Measurements from ENCODE around the gene GPD2.

The GPD2 gene

DNA sequence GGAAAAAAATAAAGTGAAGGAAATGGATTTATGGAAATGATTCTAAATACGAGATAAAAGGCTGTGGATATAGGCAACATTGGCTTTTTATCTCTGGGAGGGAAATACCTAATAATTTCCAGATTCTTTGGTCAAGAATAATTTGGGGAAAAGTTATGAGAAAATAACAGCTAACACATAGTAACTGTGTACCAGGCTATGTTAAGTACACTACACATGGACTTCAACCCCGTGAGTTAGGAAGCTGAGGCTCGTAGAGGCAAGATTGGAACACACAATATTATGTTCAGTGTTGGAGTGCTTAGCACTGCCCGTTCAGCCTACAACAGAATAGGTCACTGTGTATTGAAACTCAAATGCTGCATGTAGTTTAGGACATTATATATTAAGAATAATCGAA lies 34.3 kb upstream of the GPD2 start:
- TF ChIP-seq TOX (CRISPR knock-in tag; IDR thresholded peaks at IDR 0.05; ENCODE audit: borderline replicate concordance) = no peak
- TF ChIP-seq ESRRG (CRISPR knock-in tag; IDR thresholded peaks at IDR 0.05) = no peak
- TF ChIP-seq ZNF565 (CRISPR knock-in tag; conservative IDR thresholded peaks at IDR 0.05; ENCODE audit: low read depth) = no peak
- TF ChIP-seq, protein P1, sequence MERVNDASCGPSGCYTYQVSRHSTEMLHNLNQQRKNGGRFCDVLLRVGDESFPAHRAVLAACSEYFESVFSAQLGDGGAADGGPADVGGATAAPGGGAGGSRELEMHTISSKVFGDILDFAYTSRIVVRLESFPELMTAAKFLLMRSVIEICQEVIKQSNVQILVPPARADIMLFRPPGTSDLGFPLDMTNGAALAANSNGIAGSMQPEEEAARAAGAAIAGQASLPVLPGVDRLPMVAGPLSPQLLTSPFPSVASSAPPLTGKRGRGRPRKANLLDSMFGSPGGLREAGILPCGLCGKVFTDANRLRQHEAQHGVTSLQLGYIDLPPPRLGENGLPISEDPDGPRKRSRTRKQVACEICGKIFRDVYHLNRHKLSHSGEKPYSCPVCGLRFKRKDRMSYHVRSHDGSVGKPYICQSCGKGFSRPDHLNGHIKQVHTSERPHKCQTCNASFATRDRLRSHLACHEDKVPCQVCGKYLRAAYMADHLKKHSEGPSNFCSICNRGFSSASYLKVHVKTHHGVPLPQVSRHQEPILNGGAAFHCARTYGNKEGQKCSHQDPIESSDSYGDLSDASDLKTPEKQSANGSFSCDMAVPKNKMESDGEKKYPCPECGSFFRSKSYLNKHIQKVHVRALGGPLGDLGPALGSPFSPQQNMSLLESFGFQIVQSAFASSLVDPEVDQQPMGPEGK (CRISPR knock-in tag; IDR thresholded peaks at IDR 0.05; ENCODE audit: borderline replicate concordance) = no peak
- no peak for TF ChIP-seq PPARA (CRISPR knock-in tag; IDR thresholded peaks at IDR 0.05; ENCODE audit: borderline replicate concordance)
- no peak for TF ChIP-seq TCF4 (CRISPR knock-in tag; IDR thresholded peaks at IDR 0.05; ENCODE audit: borderline replicate concordance)
- TF ChIP-seq OSR1 (CRISPR knock-in tag; IDR thresholded peaks at IDR 0.05) = no peak
- TF ChIP-seq, protein P2, sequence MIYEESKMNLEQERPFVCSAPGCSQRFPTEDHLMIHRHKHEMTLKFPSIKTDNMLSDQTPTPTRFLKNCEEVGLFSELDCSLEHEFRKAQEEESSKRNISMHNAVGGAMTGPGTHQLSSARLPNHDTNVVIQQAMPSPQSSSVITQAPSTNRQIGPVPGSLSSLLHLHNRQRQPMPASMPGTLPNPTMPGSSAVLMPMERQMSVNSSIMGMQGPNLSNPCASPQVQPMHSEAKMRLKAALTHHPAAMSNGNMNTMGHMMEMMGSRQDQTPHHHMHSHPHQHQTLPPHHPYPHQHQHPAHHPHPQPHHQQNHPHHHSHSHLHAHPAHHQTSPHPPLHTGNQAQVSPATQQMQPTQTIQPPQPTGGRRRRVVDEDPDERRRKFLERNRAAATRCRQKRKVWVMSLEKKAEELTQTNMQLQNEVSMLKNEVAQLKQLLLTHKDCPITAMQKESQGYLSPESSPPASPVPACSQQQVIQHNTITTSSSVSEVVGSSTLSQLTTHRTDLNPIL (CRISPR knock-in tag; IDR thresholded peaks at IDR 0.05; ENCODE audit: low read depth) = no peak
- TF ChIP-seq CSRNP3 (CRISPR knock-in tag; IDR thresholded peaks at IDR 0.05) = no peak
- no peak for TF ChIP-seq ZC3H10 (CRISPR knock-in tag; IDR thresholded peaks at IDR 0.05)
- TF ChIP-seq GLIS3 (CRISPR knock-in tag; IDR thresholded peaks at IDR 0.05) = no peak
- TF ChIP-seq CSDC2 (CRISPR knock-in tag; IDR thresholded peaks at IDR 0.05) = no peak
- no peak for TF ChIP-seq ZNF8 (CRISPR knock-in tag; IDR thresholded peaks at IDR 0.05)
- no peak for TF ChIP-seq TSHZ2 (CRISPR knock-in tag; IDR thresholded peaks at IDR 0.05)
- no peak for TF ChIP-seq SNAI2 (CRISPR knock-in tag; IDR thresholded peaks at IDR 0.05)
- TF ChIP-seq ZFP3 (CRISPR knock-in tag; IDR thresholded peaks at IDR 0.05) = no peak
- TF ChIP-seq ARNTL (CRISPR knock-in tag; IDR thresholded peaks at IDR 0.05; ENCODE audit: borderline replicate concordance, low read depth) = no peak
- ATAC-seq = no peak

GRCh38 chr2:156405586-156405985 lies 30.6 kb upstream of the GPD2 start:
- no peak for ATAC-seq
- TF ChIP-seq ISL1 (CRISPR knock-in tag; IDR thresholded peaks at IDR 0.05) = no peak
- TF ChIP-seq ZC3H10 (CRISPR knock-in tag; IDR thresholded peaks at IDR 0.05) = no peak
- TF ChIP-seq ZFP3 (CRISPR knock-in tag; IDR thresholded peaks at IDR 0.05) = no peak
- TF ChIP-seq BACH2 (CRISPR knock-in tag; IDR thresholded peaks at IDR 0.05; ENCODE audit: borderline replicate concordance) = no peak
- no peak for TF ChIP-seq TCF4 (CRISPR knock-in tag; IDR thresholded peaks at IDR 0.05; ENCODE audit: borderline replicate concordance)
- TF ChIP-seq CSRNP3 (CRISPR knock-in tag; IDR thresholded peaks at IDR 0.05) = no peak
- TF ChIP-seq ZFP30 (CRISPR knock-in tag; IDR thresholded peaks at IDR 0.05) = no peak
- TF ChIP-seq GLIS3 (CRISPR knock-in tag; IDR thresholded peaks at IDR 0.05) = no peak
- TF ChIP-seq, protein P2 (CRISPR knock-in tag; IDR thresholded peaks at IDR 0.05; ENCODE audit: low read depth) = no peak
- TF ChIP-seq ARNTL (CRISPR knock-in tag; IDR thresholded peaks at IDR 0.05; ENCODE audit: borderline replicate concordance, low read depth) = no peak
- no peak for TF ChIP-seq ZNF70 (CRISPR knock-in tag; IDR thresholded peaks at IDR 0.05)

Measured in SK-N-SH treated with all-trans-retinoic acid at 6 μM for 48 hours (cell line).